DMS53 treated with DMSO at 0.1 percent for 48 hours (cell line): Measurements from ENCODE around the gene SLC17A5.
A peak's percentile ranks its signal among the peaks of the same experiment; 100 is the strongest.
"Not testable (repeated sequence)": the region's sequence is repeated elsewhere in the genome, so short reads cannot be mapped to it uniquely, and the experiment has no call there.

Source experiments
- DNase-seq: peaks from one replicate; lab custom pipeline; 2025; ENCODE audit not compliant: unreplicated experiment; lab: John Stamatoyannopoulos, UW

The SLC17A5 gene

GRCh38 chr6:73653571-73654424 lies at the start of gene SLC17A5:
TSS of gene SLC17A5 (minus strand) at chr6:73653992. CDS start at chr6:73653886, 106 bp downstream.
- peak; percentile 96 for DNase-seq

- DNase-seq = no peak
These were observed 49.7 kb upstream of the SLC17A5 start for GRCh38 chr6:73703466-73703865.

GRCh38 chr6:73702444-73702843 lies 48.7 kb upstream of the SLC17A5 start:
- no peak for DNase-seq

- no peak for DNase-seq
These were observed 46.1 kb upstream of the SLC17A5 start for GRCh38 chr6:73699676-73700459.

- no peak for DNase-seq
These were observed 43.3 kb upstream of the SLC17A5 start for GRCh38 chr6:73696966-73697655.

GRCh38 chr6:73695619-73696421 lies 42.0 kb upstream of the SLC17A5 start, which contains the start of gene CD109:
TSS of gene CD109 (plus strand) at chr6:73696203. CDS start at chr6:73696216, 13 bp downstream.
- peak; percentile 46 for DNase-seq

GRCh38 chr6:73694711-73695411 lies 41.1 kb upstream of the SLC17A5 start:
- peak; percentile 24 for DNase-seq

GRCh38 chr6:73691512-73691911 lies 37.7 kb upstream of the SLC17A5 start:
- DNase-seq = no peak

- DNase-seq = no peak
These were observed 36.3 kb upstream of the SLC17A5 start for GRCh38 chr6:73690056-73690455.

- DNase-seq = no peak
These were observed 34.6 kb upstream of the SLC17A5 start for GRCh38 chr6:73688351-73688750.

GRCh38 chr6:73683574-73683973 lies 29.8 kb upstream of the SLC17A5 start:
- not testable (repeated sequence) for DNase-seq

- DNase-seq = no peak
These were observed 26.6 kb upstream of the SLC17A5 start for GRCh38 chr6:73680289-73680918.

- DNase-seq = not testable (repeated sequence)
These were observed 26.1 kb upstream of the SLC17A5 start for GRCh38 chr6:73679846-73680245.

GRCh38 chr6:73679009-73679408 lies 25.2 kb upstream of the SLC17A5 start:
- no peak for DNase-seq

- peak; percentile 93 for DNase-seq
These were observed 21.8 kb upstream of the SLC17A5 start for GRCh38 chr6:73675466-73676098.

- DNase-seq = no peak
These were observed 18.3 kb upstream of the SLC17A5 start for GRCh38 chr6:73671911-73672685.

- no peak for DNase-seq
These were observed 15.2 kb upstream of the SLC17A5 start for GRCh38 chr6:73669005-73669404.

GRCh38 chr6:73667798-73668197 lies 14.0 kb upstream of the SLC17A5 start:
- DNase-seq = no peak
